Stimulated activated CD8-positive, alpha-beta memory T cell treated with anti-CD3 and anti-CD28 coated beads, Interleukin-12 subunit alpha, Interleukin-12 subunit beta, amount 100 ng/mL, for 24 hours (primary cell): ENCODE measurements around the gene IL32.
"Not testable (repeated sequence)": the region's sequence is repeated elsewhere in the genome, so short reads cannot be mapped to it uniquely, and the experiment has no call there.

Experiments
- DNase-seq: peaks from one replicate; pipeline ENCODE4 v3.0.0-alpha.2; 2020; ENCODE audit errors: extremely low read depth

The IL32 gene

GRCh38 chr16:3070608-3071111, 5.2 kb downstream of the IL32 start:
- no peak for DNase-seq

- no peak for DNase-seq
Observed at GRCh38 chr16:3071655-3072054, 6.2 kb downstream of the IL32 start.

DNA sequence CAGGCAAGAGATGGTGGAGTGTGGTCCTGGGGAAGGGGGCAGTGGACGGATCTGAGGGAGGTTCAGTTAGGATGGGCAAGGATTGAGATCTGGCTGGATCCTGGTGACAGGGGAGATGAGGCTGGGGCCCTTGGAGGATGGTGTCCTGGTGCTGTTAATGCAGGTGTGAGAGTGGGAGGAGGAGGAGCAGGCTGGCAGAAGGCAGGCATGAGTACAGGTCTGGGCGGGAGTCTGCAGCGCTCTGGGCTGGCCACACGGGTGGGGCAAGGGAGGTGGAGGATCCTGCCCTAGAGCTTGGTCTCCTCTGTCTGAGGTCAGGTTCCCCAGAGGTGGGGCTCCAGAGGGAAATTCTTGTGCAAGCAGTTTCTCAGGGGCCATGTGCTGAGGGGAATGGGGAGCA, 6.7 kb downstream of the IL32 start:
- not testable (repeated sequence) for DNase-seq

GRCh38 chr16:3072576-3073263, 7.3 kb downstream of the IL32 start:
- DNase-seq = not testable (repeated sequence)

GRCh38 chr16:3073448-3073847, 8.0 kb downstream of the IL32 start:
- DNase-seq = no peak

DNA sequence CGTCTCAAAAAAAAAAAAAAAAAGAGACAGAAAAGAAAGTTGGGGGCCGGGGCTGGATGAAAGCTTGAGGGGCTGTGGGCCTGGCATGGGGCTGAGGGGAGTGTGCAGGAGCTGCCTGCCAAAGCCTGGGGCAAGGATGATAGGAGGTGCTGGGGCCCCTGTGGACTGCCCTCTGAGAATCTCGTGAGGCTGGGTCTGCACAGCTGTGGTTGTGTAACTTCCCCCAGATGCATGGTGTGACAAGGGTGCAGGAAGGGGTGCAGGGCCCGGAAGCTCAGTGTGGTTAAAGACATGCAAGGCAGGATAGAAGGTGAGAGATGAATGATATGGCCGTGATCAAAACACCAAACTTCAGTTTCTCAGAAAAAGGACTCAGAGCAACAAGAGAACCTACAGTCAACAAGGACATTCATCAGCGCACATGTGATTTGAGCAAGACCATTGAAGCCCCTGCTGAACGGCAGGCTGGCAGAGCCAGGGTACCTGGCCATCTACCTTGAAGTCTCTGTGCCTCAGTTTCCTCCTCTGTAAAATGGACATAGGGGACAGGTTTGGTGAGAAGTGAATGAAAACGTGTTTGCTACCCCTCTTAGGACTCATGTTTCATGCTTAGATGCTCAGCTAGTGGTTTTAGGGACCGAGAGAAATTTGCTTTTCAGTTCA, 9.6 kb downstream of the IL32 start:
- no peak for DNase-seq

GRCh38 chr16:3075523-3075915, 10.1 kb downstream of the IL32 start:
- no peak for DNase-seq

- not testable (repeated sequence) for DNase-seq
Observed at GRCh38 chr16:3075946-3076345, 10.5 kb downstream of the IL32 start.

- no peak for DNase-seq
Observed at GRCh38 chr16:3076577-3076976, 11.1 kb downstream of the IL32 start.

- DNase-seq = no peak
Observed at GRCh38 chr16:3080024-3080423, 14.6 kb downstream of the IL32 start.

DNA sequence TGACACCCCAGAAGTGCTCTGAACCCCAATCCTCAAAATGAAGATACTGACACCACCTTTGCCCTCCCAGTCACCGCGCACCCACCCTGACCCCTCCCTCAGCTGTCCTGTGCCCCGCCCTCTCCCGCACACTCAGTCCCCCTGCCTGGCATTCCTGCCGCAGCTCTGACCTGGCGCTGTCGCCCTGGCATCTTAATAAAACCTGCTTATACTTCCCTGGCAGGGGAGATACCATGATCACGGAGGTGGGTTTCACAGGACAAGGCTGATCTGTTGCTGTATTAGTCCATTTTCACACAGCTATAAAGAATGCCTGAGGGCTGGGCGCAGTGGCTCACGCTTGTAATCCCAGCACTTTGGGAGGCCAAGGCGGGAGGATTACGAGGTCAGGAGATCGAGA, 16.5 kb downstream of the IL32 start:
- DNase-seq = not testable (repeated sequence)

DNA sequence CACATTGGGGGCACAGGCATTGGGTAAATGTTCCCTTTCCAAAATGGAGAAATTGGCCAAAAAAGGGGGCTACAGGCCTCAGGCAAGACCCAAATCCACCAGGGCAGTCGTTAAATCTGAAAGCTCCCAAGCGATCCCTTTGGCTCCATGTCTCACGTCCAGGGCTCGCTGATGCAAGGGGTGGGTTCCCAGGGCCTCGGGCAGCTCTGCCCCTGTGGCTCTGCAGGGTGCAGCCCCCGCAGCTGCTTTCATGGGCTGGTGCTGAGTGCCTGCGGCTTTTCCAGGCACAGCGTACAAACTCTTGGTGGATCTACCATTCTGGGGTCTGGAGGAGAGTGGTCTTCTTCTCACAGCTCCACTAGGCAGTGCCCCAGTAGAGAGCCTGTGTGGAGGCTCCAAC, 18.0 kb downstream of the IL32 start:
- not testable (repeated sequence) for DNase-seq

GRCh38 chr16:3084491-3084890, 19.1 kb downstream of the IL32 start:
- no peak for DNase-seq

GRCh38 chr16:3084969-3085670, 19.7 kb downstream of the IL32 start:
- no peak for DNase-seq

DNA sequence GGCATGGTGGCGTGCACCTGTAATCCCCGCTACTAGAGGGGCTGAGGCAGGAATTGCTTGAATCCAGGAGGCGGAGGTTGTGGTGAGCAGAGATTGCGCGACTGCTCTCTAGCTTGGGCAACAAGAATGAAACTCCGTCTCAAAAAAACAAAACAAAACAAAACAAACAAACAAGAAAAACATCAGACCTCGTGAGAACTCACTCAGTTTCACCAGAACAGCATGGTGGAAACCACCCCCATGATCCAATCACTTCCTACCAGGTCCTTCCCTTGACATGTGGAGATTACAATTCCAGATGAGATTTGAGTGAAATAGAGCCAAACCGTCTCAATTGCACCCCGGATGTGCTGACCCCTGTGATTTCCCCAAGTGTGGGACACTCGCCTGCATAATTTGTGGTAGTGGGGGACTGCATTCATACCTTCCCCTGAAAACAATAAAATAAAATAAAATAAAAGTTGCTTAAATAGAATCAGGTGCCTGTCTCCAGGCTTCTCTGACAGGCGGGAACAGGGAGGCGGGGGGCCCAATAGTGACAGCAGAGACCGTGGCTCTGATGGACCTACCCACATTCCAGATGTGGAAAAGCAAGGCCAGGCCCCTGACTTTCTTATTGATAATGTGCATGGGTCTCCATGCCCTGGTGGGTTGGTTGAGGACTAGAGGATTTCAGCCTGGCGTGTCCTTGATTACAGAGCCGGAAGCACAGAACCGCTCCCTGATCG, 20.6 kb downstream of the IL32 start:
- DNase-seq = no peak

DNA sequence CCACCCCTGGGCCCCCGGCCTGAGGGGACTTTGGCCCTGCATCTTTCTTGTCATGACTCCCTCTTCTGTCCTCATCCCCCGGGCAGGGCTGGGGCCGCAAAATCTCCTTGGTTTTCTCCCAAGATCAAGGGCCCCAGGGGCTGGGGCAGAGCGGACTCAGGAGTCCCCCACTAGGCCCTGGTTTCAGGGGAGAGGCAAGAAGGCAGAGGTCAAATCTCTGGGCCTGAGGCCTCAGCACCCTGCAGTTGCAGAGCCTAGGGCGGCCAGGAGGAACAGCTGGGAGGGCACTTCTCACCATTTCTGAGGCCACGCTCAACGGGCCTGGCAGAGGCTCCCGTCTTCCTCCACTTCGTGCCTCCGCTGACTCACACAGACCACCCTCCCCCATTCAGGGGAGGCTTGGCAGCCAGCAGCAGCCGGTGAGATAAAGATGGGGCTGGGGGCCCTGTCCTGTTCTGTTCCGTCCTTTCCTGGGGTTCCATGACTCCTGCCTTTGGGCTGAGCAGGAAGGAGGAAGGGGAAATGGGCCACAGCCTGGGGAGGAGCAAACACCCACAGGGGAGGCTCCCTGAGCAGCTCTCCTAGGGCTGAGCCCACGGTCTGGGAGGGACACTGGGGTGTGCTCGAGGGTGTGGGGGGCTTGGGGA, 21.3 kb downstream of the IL32 start:
- no peak for DNase-seq

DNA sequence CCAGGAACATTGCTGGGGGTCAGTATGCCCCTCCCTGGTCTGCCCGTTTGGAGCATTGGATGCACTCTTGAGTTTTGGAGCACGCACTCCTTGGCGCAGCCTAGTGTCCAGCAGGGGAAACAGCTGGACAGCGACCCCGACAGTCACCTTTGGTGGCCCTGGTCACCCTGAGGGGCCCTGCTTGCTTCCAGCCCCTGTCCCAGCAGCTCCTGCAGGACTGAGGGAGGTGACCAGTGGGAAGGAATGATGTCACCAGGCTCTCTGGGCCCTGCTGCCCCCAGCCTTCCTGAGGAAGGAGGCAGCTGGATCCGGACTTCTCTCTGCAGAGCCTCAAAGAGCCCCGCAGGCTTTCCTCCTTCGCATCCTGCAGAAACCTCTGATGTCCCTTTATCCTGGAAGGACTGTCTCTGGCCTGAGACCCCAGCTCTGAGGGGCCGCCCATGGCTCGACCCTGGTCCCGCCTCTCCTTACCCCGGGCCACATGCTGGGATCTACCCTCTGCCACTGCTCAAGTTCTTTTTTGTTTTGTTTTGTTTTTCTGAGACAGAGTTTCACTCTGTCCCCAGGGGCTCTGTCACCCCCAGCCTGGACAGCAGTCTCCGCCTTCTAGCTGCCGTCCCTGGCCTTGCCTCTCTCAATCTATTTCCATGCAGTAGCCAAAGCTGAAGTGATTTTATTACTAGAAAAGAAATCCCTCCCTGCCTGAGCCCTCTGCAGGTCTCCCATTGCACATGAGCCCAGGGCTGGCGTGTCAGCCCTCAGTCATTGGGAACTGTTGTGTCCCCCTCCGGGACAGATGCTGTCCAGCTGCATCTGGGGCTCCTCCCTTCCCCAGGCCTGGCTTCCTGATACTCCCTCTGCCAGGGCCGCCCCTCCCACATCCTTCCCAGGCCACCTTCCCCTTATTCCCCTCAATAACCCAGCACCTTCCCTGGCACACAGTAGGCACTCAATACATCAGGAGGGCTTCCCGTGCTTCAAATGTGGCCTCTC, 22.1 kb downstream of the IL32 start:
- DNase-seq = no peak

- DNase-seq = no peak
Observed at GRCh38 chr16:3088450-3088849, 23.0 kb downstream of the IL32 start.

GRCh38 chr16:3088925-3089716, 23.7 kb downstream of the IL32 start:
- DNase-seq = no peak
